Measurements from ENCODE around the gene CD3G.
A peak's percentile ranks its signal among the peaks of the same experiment; 100 is the strongest.

- TF ChIP-seq ZNF274 (IDR thresholded peaks at IDR 0.05; ENCODE audit: borderline replicate concordance, low read depth, low read length), result no peak
- TF ChIP-seq POLR2A (conservative IDR thresholded peaks at IDR 0.05), result peak; percentile 84
- TF ChIP-seq BHLHE40 (IDR thresholded peaks at IDR 0.05; ENCODE audit: low read length), result no peak
- peak in 1 of 2 experiments; percentile 43; a peak in 2 of 4 replicates for TF ChIP-seq KDM1A (IDR thresholded peaks at IDR 0.05)
- TF ChIP-seq HDAC8 (tag; IDR thresholded peaks at IDR 0.05), result no peak
- no peak for TF ChIP-seq FOXJ3 (CRISPR knock-in tag; IDR thresholded peaks at IDR 0.05)
- TF ChIP-seq POLR2AphosphoS2 (IDR thresholded peaks at IDR 0.05; ENCODE audit: low read length), result peak; percentile 52; the same call in 1 of the 2 replicates
- peak; percentile 80 for TF ChIP-seq KDM5B (IDR thresholded peaks at IDR 0.05; ENCODE audit: insufficient replicate concordance, low read depth, low read length)
These were observed 57.2 kb downstream of the CD3G start, which contains the start of gene ATP5MG for GRCh38 chr11:118401151-118401879.
